H9 (cell line): ENCODE data around the gene TOR3A. TPM values are rescaled to one million over a fixed set of nuclear protein-coding genes. Genes with fewer than 3 reads are reported as not detected.

Experiments
- DNase-seq: peaks from one replicate; pipeline ENCODE4 v3.0.0-alpha.2; 2017
- H2AFZ ChIP-seq: one replicate; pipeline ENCODE4 v1.6.1; 2013; ENCODE audit warnings: mild to moderate bottlenecking, low read length, control low read depth, moderate library complexity
- H2AK5ac ChIP-seq: 2 replicates; pipeline ENCODE4 v1.6.1; 2013; ENCODE audit warnings: low read length, control low read depth, mixed read lengths; ENCODE audit not compliant: insufficient read length
- H2BK120ac ChIP-seq: one replicate; pipeline ENCODE4 v1.6.1; 2013; ENCODE audit warnings: low read depth, mild to moderate bottlenecking, low read length, control low read depth, inconsistent platforms; ENCODE audit not compliant: poor library complexity, severe bottlenecking
- H2BK12ac ChIP-seq: 2 replicates; pipeline ENCODE4 v1.6.1; 2013; ENCODE audit warnings: low read length, control low read depth, mixed read lengths, low read depth; ENCODE audit not compliant: insufficient read length
- H2BK15ac ChIP-seq: 2 replicates; pipeline ENCODE4 v1.6.1; 2013; ENCODE audit warnings: low read depth, low read length, control low read depth
- H2BK20ac ChIP-seq: one replicate; pipeline ENCODE4 v1.6.1; 2013; ENCODE audit warnings: low read depth, mild to moderate bottlenecking, low read length, control low read depth, inconsistent platforms; ENCODE audit not compliant: poor library complexity, severe bottlenecking
- H2BK5ac ChIP-seq: 2 replicates; pipeline ENCODE4 v1.6.1; 2013; ENCODE audit warnings: low read length, control low read depth, mixed read lengths; ENCODE audit not compliant: insufficient read length
- H3K14ac ChIP-seq: 2 replicates; pipeline ENCODE4 v1.6.1; 2013; ENCODE audit warnings: low read length, control low read depth; ENCODE audit not compliant: insufficient read depth
- H3K18ac ChIP-seq: 2 replicates; pipeline ENCODE4 v1.6.1; 2013; ENCODE audit warnings: low read depth, mild to moderate bottlenecking, mixed read lengths, low read length, control low read depth; ENCODE audit not compliant: insufficient read length
- H3K23ac ChIP-seq: 2 replicates; pipeline ENCODE4 v1.6.1; 2013; ENCODE audit warnings: low read length, control low read depth, mixed read lengths, low read depth; ENCODE audit not compliant: insufficient read length
- H3K23me2 ChIP-seq: 2 replicates; pipeline ENCODE4 v1.6.1; 2013; ENCODE audit warnings: low read depth, mild to moderate bottlenecking, mixed read lengths, low read length, control low read depth; ENCODE audit not compliant: insufficient read length, poor library complexity, severe bottlenecking
- H3K27ac ChIP-seq: 2 replicates; pipeline ENCODE4 v1.5.1; 2013; ENCODE audit warnings: low read length, control low read depth, mixed read lengths, low read depth; ENCODE audit not compliant: insufficient read length
- H3K27me3 ChIP-seq: 2 replicates; pipeline ENCODE4 v1.6.1; 2013; ENCODE audit warnings: low read length, control low read depth, inconsistent platforms; ENCODE audit not compliant: insufficient read depth
- H3K4ac ChIP-seq: 2 replicates; pipeline ENCODE4 v1.6.1; 2013; ENCODE audit warnings: low read depth, mild to moderate bottlenecking, control low read depth, inconsistent platforms, low read length, moderate library complexity
- H3K4me1 ChIP-seq: 2 replicates; pipeline ENCODE4 v1.6.1; 2013; ENCODE audit warnings: low read length, control low read depth, inconsistent platforms; ENCODE audit not compliant: insufficient read depth
- H3K4me2 ChIP-seq: 2 replicates; pipeline ENCODE4 v1.6.1; 2013; ENCODE audit warnings: low read length, control low read depth, mixed read lengths; ENCODE audit not compliant: insufficient read length, insufficient read depth
- H3K56ac ChIP-seq: 2 replicates; pipeline ENCODE4 v1.6.1; 2013; ENCODE audit warnings: low read depth, mild to moderate bottlenecking, mixed read lengths, low read length, control low read depth; ENCODE audit not compliant: insufficient read length
- H3K79me1 ChIP-seq: 2 replicates; pipeline ENCODE4 v1.6.1; 2013; ENCODE audit warnings: low read depth, mild to moderate bottlenecking, moderate library complexity, low read length, control low read depth, inconsistent platforms; ENCODE audit not compliant: insufficient read depth, poor library complexity, severe bottlenecking
- H3K79me2 ChIP-seq: 2 replicates; pipeline ENCODE4 v1.6.1; 2013; ENCODE audit warnings: low read length, control low read depth, inconsistent platforms; ENCODE audit not compliant: insufficient read depth
- H3K9ac ChIP-seq: 2 replicates; pipeline ENCODE4 v1.6.1; 2013; ENCODE audit warnings: low read length, control low read depth, mixed read lengths; ENCODE audit not compliant: insufficient read length; ENCODE audit errors: extremely low read depth
- H3K9me3 ChIP-seq: one replicate; pipeline ENCODE4 v1.6.1; 2013; ENCODE audit warnings: low read depth, low read length, inconsistent platforms; ENCODE audit not compliant: control insufficient read depth
- H3T11ph ChIP-seq: one replicate; pipeline ENCODE4 v1.6.1; 2013; ENCODE audit warnings: mild to moderate bottlenecking, low read length, control low read depth, inconsistent platforms
- H4K20me1 ChIP-seq: one replicate; pipeline ENCODE4 v1.6.1; 2013; ENCODE audit not compliant: control insufficient read depth, insufficient read length, insufficient read depth
- H4K5ac ChIP-seq: 2 replicates; pipeline ENCODE4 v1.6.1; 2013; ENCODE audit warnings: low read depth, mild to moderate bottlenecking, mixed read lengths, low read length, control low read depth; ENCODE audit not compliant: insufficient read length
- H4K8ac ChIP-seq: replicated peaks from 2 replicates; pipeline ENCODE4 v1.6.1; 2013; ENCODE audit warnings: low read length, control low read depth, mixed read lengths, low read depth; ENCODE audit not compliant: insufficient read length
- H4K91ac ChIP-seq: 2 replicates; pipeline ENCODE4 v1.6.1; 2013; ENCODE audit warnings: low read depth, mild to moderate bottlenecking, moderate library complexity, mixed read lengths, low read length, control low read depth; ENCODE audit not compliant: insufficient read length
- H3K27ac Mint-ChIP-seq, 3 experiments: 2 replicates in 2 of 3; 3 replicates in 1 of 3; pipeline ENCODE4 v1.8.0; 2020 to 2021; ENCODE audit warnings: mixed read lengths in 3 of 3, mild to moderate bottlenecking in 1 of 3, moderate library complexity in 1 of 3
- H3K27me3 Mint-ChIP-seq: 2 replicates; pipeline ENCODE4 v1.8.0; 2021; ENCODE audit warnings: low read depth, mild to moderate bottlenecking, moderate library complexity, mixed read lengths
- H3K36me3 Mint-ChIP-seq, 3 experiments: 2 replicates in 2 of 3; 3 replicates in 1 of 3; pipeline ENCODE4 v1.8.0; 2020 to 2021; ENCODE audit warnings: low read depth in 3 of 3, mixed read lengths in 3 of 3; ENCODE audit not compliant: insufficient read depth in 1 of 3
- H3K4me1 Mint-ChIP-seq, 2 experiments: 2 replicates each; pipeline ENCODE4 v1.8.0; 2020; ENCODE audit warnings: mixed read lengths in 2 of 2
- H3K4me3 Mint-ChIP-seq, 2 experiments: 2 replicates in 1 of 2; 3 replicates in 1 of 2; pipeline ENCODE4 v1.8.0; 2020 to 2021; ENCODE audit warnings: mild to moderate bottlenecking in 2 of 2, mixed read lengths in 2 of 2, moderate library complexity in 1 of 2
- H3K9me3 Mint-ChIP-seq, 2 experiments: 2 replicates in 1 of 2; 3 replicates in 1 of 2; pipeline ENCODE4 v1.8.0; 2020; ENCODE audit warnings: mild to moderate bottlenecking in 2 of 2, mixed read lengths in 2 of 2, moderate library complexity in 1 of 2
- CTCF ChIP-seq: fragments of 200-600 bp; sonication (generic); conservative IDR thresholded peaks from 3 replicates; pipeline ENCODE4 v1.8.0; 2021; ENCODE audit warnings: antibody characterized with exemption, mild to moderate bottlenecking
- WGBS: extraction: QIAGEN DNeasy Blood & Tissue Kit; methylation state at CpG from one replicate; pipeline ENCODE4 v1.1.7; 2013; ENCODE audit warnings: missing lambda C conversion rate, low lambda C conversion rate, mixed read lengths; ENCODE audit not compliant: insufficient read length; ENCODE audit errors: extremely low coverage; 5-methylcytosine and 5-hydroxymethylcytosine counted together
- total RNA-seq: library from RNA; stranded (reverse); gene quantifications from 2 replicates; pipeline ENCODE4 v1.2.1, GENCODE V29; 2021

Gene TOR3A
- total RNA-seq, 1 experiment from 2014 or later, result 27.3 TPM

- no peaks in the 10 kb centered on the region for H3K27me3 Mint-ChIP-seq
- 0 out of 2 replicates have a peak, but pooled peaks cover 4% of the 10 kb centered on the region for H3K4me1 ChIP-seq
- no peak overlapping the region for H2BK5ac ChIP-seq
- no peak overlapping the region for H3K23ac ChIP-seq
- no peak overlapping the region for H3K4me2 ChIP-seq
- H2BK120ac ChIP-seq, result no peak overlapping the region
- no peak overlapping the region for H2AK5ac ChIP-seq
- H3K9me3 ChIP-seq, result no peaks in the 10 kb centered on the region
- no peak overlapping the region for H3K27ac ChIP-seq
- H4K20me1 ChIP-seq, result no peaks in the 10 kb centered on the region
- H3K18ac ChIP-seq, result no peak overlapping the region
- peak; percentile 72 for TF ChIP-seq CTCF
- H3K56ac ChIP-seq, result no peak overlapping the region
- H4K91ac ChIP-seq, result no peak overlapping the region
- no peaks in the 10 kb centered on the region for H3K9me3 Mint-ChIP-seq
- H2AFZ ChIP-seq, result no peak overlapping the region
- no peak overlapping the region for H2BK15ac ChIP-seq
- H3K23me2 ChIP-seq, result no peaks in the 10 kb centered on the region
- H4K8ac ChIP-seq, result no peak overlapping the region
- H3K27ac Mint-ChIP-seq, result peak overlapping the region in 1 of 3 experiments; percentile 84; a peak in 2 of 7 replicates
- H3K4ac ChIP-seq, result no peak overlapping the region
- no peak for DNase-seq
- peaks cover 20 to 40% (median 30%) of the 10 kb centered on the region in 3 experiments for H3K36me3 Mint-ChIP-seq
- H4K5ac ChIP-seq, result no peak overlapping the region
- peaks cover 8 to 16% of the 10 kb centered on the region in 2 experiments for H3K4me1 Mint-ChIP-seq
- no CpG with 5 or more reads among the region's 7 CpGs for WGBS
- H3K27me3 ChIP-seq, result no peaks in the 10 kb centered on the region
- no peaks in the 10 kb centered on the region for H3K79me2 ChIP-seq
- no peak overlapping the region for H2BK20ac ChIP-seq
- no peak overlapping the region for H2BK12ac ChIP-seq
- H3K14ac ChIP-seq, result no peak overlapping the region
- H3K4me3 Mint-ChIP-seq, result no peak overlapping the region
- H3T11ph ChIP-seq, result no peak overlapping the region
- no peaks in the 10 kb centered on the region for H3K79me1 ChIP-seq
- no peak overlapping the region for H3K9ac ChIP-seq
Observed at GRCh38 chr1:179121159-179121938, 39.5 kb downstream of the TOR3A start.
